ENCODE data around the gene EPB41L4A. TPM values are rescaled to one million over a fixed set of nuclear protein-coding genes. Genes with fewer than 3 reads are reported as not detected.

Gene EPB41L4A
- total RNA-seq, 1 donor from 2014 or later, result 11.1 TPM

- H3K36me3 Mint-ChIP-seq (ENCODE audit: low read depth, unreplicated experiment), result no peaks in the 10 kb centered on the region
- DNase-seq (ENCODE audit: low read depth), result no peak
- Histone ChIP-seq H3K36me3 (ENCODE audit: insufficient read depth, low read length) (no peaks in the 10 kb centered on the region), H3K79me2 (ENCODE audit: insufficient read depth, low read length) (no peaks in the 10 kb centered on the region), H3K27me3 (ENCODE audit: insufficient read depth, low read length) (no peaks in the 10 kb centered on the region), H3K27ac (ENCODE audit: low read depth, low read length) (no peak overlapping the region), H3K4me3 (ENCODE audit: insufficient read depth, low read depth, low read length) (no peak overlapping the region), H3K4me1 (ENCODE audit: insufficient read depth, low read length) (no peaks in the 10 kb centered on the region), H4K20me1 (ENCODE audit: insufficient read depth, low read length) (no peaks in the 10 kb centered on the region), H3K9me3 (ENCODE audit: insufficient read depth, low read depth, low read length) (no peaks in the 10 kb centered on the region), H3K4me2 (ENCODE audit: low read length) (no peak overlapping the region), H2AFZ (ENCODE audit: low read depth, low read length) (no peak overlapping the region), H3K9ac (ENCODE audit: low read length) (no peak overlapping the region)
- H3K4me1 Mint-ChIP-seq (ENCODE audit: low read depth, unreplicated experiment), result peaks cover 2% of the 10 kb centered on the region
- TF ChIP-seq EZH2 (IDR thresholded peaks at IDR 0.05; ENCODE audit: insufficient read depth, low read length), result no peak
- no peak for TF ChIP-seq CTCF (IDR thresholded peaks at IDR 0.05; ENCODE audit: insufficient read depth, low read depth, low read length)
- H3K27me3 Mint-ChIP-seq (ENCODE audit: low read depth, unreplicated experiment), result no peaks in the 10 kb centered on the region
- FAIRE-seq, result no peak
- H3K4me3 Mint-ChIP-seq (ENCODE audit: unreplicated experiment), result no peak overlapping the region
- H3K27ac Mint-ChIP-seq (ENCODE audit: unreplicated experiment), result no peak overlapping the region
- no peaks in the 10 kb centered on the region for H3K9me3 Mint-ChIP-seq (ENCODE audit: unreplicated experiment)
Measured at GRCh38 chr5:112248623-112249022, 170.5 kb downstream of the EPB41L4A start.

GRCh38 chr5:112247960-112248359 lies 171.1 kb downstream of the EPB41L4A start:
- no peaks in the 10 kb centered on the region for H3K36me3 Mint-ChIP-seq (ENCODE audit: low read depth, unreplicated experiment)
- DNase-seq (ENCODE audit: low read depth), result no peak
- H3K27ac ChIP-seq (ENCODE audit: low read depth, low read length), result no peak overlapping the region
- no peaks in the 10 kb centered on the region for H3K4me1 ChIP-seq (ENCODE audit: insufficient read depth, low read length)
- H3K9me3 ChIP-seq (ENCODE audit: insufficient read depth, low read depth, low read length), result no peaks in the 10 kb centered on the region
- no peak overlapping the region for H3K4me2 ChIP-seq (ENCODE audit: low read length)
- TF ChIP-seq EZH2 (IDR thresholded peaks at IDR 0.05; ENCODE audit: insufficient read depth, low read length) (no peak), CTCF (IDR thresholded peaks at IDR 0.05; ENCODE audit: insufficient read depth, low read depth, low read length) (no peak)
- no peaks in the 10 kb centered on the region for H3K36me3 ChIP-seq (ENCODE audit: insufficient read depth, low read length)
- H3K9ac ChIP-seq (ENCODE audit: low read length), result no peak overlapping the region
- no peak overlapping the region for H3K4me3 ChIP-seq (ENCODE audit: insufficient read depth, low read depth, low read length)
- no peaks in the 10 kb centered on the region for H3K27me3 ChIP-seq (ENCODE audit: insufficient read depth, low read length)
- no peak overlapping the region for H3K4me3 Mint-ChIP-seq (ENCODE audit: unreplicated experiment)
- no peak overlapping the region for H3K27ac Mint-ChIP-seq (ENCODE audit: unreplicated experiment)
- no peaks in the 10 kb centered on the region for H4K20me1 ChIP-seq (ENCODE audit: insufficient read depth, low read length)
- peaks cover 2% of the 10 kb centered on the region for H3K4me1 Mint-ChIP-seq (ENCODE audit: low read depth, unreplicated experiment)
- H3K79me2 ChIP-seq (ENCODE audit: insufficient read depth, low read length), result no peaks in the 10 kb centered on the region
- no peak for FAIRE-seq
- H3K9me3 Mint-ChIP-seq (ENCODE audit: unreplicated experiment), result no peaks in the 10 kb centered on the region
- no peaks in the 10 kb centered on the region for H3K27me3 Mint-ChIP-seq (ENCODE audit: low read depth, unreplicated experiment)
- H2AFZ ChIP-seq (ENCODE audit: low read depth, low read length), result no peak overlapping the region

- Mint-ChIP-seq H3K36me3 (ENCODE audit: low read depth, unreplicated experiment) (no peaks in the 10 kb centered on the region), H3K4me3 (ENCODE audit: unreplicated experiment) (no peak overlapping the region), H3K27me3 (ENCODE audit: low read depth, unreplicated experiment) (no peaks in the 10 kb centered on the region), H3K9me3 (ENCODE audit: unreplicated experiment) (no peaks in the 10 kb centered on the region), H3K4me1 (ENCODE audit: low read depth, unreplicated experiment) (peaks cover 2% of the 10 kb centered on the region), H3K27ac (ENCODE audit: unreplicated experiment) (no peak overlapping the region)
- Histone ChIP-seq H3K79me2 (ENCODE audit: insufficient read depth, low read length) (no peaks in the 10 kb centered on the region), H3K27me3 (ENCODE audit: insufficient read depth, low read length) (no peaks in the 10 kb centered on the region), H3K4me2 (ENCODE audit: low read length) (no peak overlapping the region), H3K36me3 (ENCODE audit: insufficient read depth, low read length) (no peaks in the 10 kb centered on the region), H4K20me1 (ENCODE audit: insufficient read depth, low read length) (no peaks in the 10 kb centered on the region), H3K9me3 (ENCODE audit: insufficient read depth, low read depth, low read length) (no peaks in the 10 kb centered on the region), H3K4me3 (ENCODE audit: insufficient read depth, low read depth, low read length) (no peak overlapping the region), H3K4me1 (ENCODE audit: insufficient read depth, low read length) (no peaks in the 10 kb centered on the region), H3K27ac (ENCODE audit: low read depth, low read length) (no peak overlapping the region), H3K9ac (ENCODE audit: low read length) (no peak overlapping the region), H2AFZ (ENCODE audit: low read depth, low read length) (no peak overlapping the region)
- no peak for TF ChIP-seq CTCF (IDR thresholded peaks at IDR 0.05; ENCODE audit: insufficient read depth, low read depth, low read length)
- TF ChIP-seq EZH2 (IDR thresholded peaks at IDR 0.05; ENCODE audit: insufficient read depth, low read length), result no peak
- no peak for DNase-seq (ENCODE audit: low read depth)
- no peak for FAIRE-seq
Measured at GRCh38 chr5:112245656-112246055, 173.4 kb downstream of the EPB41L4A start.
